GM12874 (cell line): ENCODE measurements around the gene CIB1.

ENCODE experiments used
- TF ChIP-seq, protein P1 (sequence below): IDR thresholded peaks from 2 replicates; pipeline ENCODE4 v1.5.1; 2011; ENCODE audit warnings: low read depth, mild to moderate bottlenecking, control low read depth, low read length, moderate library complexity; ENCODE audit not compliant: insufficient read depth

CIB1 gene

DNA sequence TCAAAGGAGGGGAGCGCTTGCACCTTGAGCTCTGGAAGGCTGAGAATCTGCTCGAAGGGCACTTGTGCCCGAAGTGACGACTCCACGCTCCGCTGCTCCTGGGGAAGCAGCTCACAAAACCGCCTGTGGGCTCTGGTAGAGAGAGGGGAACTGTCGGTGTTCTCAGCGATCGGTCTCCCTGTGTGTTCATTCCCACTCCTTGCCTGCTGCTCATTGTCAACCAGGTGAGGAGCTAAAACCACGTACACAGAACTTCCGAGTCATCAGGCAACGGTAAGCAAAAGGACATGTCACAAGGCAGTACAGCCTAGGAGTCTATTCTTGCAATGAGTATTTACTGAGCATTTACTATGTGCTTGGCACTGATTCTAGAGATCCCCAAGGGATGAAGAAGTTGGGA, 1.5 kb downstream of the CIB1 start:
- TF ChIP-seq, protein P1, sequence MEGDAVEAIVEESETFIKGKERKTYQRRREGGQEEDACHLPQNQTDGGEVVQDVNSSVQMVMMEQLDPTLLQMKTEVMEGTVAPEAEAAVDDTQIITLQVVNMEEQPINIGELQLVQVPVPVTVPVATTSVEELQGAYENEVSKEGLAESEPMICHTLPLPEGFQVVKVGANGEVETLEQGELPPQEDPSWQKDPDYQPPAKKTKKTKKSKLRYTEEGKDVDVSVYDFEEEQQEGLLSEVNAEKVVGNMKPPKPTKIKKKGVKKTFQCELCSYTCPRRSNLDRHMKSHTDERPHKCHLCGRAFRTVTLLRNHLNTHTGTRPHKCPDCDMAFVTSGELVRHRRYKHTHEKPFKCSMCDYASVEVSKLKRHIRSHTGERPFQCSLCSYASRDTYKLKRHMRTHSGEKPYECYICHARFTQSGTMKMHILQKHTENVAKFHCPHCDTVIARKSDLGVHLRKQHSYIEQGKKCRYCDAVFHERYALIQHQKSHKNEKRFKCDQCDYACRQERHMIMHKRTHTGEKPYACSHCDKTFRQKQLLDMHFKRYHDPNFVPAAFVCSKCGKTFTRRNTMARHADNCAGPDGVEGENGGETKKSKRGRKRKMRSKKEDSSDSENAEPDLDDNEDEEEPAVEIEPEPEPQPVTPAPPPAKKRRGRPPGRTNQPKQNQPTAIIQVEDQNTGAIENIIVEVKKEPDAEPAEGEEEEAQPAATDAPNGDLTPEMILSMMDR, result no peak

DNA sequence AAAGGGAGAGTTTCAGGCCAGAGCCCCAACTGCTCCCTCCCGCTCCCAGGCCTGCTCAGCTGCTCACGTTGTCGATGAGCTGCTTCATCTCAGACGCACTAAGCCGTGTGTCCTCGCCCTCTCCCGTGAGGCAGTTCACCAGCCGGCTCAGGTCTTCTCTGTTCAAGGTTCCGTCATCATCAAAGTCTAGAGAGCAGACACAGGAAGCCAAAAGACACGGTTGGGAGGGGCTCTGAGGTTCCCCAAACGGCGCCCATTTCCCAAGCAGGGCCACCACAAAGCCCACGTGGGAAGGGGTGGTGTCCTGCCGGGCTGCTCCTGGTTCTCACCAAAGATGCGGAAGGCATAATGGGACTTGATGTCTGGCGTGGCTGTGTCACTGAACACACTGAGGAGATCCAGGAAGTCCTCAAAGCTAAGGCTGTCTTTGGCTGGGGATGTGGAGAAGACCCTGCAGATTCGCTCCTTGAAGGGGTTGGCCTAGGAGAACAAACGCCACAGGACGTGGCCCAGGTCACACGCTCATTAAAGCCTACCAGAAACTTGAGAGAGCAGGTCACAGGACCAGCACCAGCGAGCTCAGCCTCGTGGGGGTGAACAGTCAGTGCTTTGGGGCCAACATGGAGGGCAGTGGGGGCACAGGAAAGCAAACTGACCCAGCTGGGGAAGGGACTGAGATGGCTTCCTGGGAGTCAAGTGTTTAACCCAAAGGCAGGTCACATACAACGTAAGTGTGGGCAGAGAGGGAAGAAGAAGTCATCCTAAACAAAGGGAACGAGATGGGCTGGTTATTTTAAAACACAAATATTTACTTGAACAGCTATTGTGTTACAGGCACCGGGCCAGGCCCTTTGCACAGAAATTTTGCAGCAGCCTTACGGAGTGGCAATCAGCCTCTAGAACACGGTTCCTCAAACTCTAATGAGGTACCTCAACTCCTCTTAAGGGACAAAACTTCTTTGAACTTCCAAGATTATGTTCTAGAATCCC, 2.4 kb downstream of the CIB1 start:
- TF ChIP-seq, protein P1, result no peak

GRCh38 chr15:90230610-90231009, 3.1 kb downstream of the CIB1 start:
- TF ChIP-seq, protein P1, result no peak

GRCh38 chr15:90230071-90230494, 3.7 kb downstream of the CIB1 start:
- TF ChIP-seq, protein P1, result no peak

GRCh38 chr15:90228960-90229359, 4.8 kb downstream of the CIB1 start:
- TF ChIP-seq, protein P1, result no peak

DNA sequence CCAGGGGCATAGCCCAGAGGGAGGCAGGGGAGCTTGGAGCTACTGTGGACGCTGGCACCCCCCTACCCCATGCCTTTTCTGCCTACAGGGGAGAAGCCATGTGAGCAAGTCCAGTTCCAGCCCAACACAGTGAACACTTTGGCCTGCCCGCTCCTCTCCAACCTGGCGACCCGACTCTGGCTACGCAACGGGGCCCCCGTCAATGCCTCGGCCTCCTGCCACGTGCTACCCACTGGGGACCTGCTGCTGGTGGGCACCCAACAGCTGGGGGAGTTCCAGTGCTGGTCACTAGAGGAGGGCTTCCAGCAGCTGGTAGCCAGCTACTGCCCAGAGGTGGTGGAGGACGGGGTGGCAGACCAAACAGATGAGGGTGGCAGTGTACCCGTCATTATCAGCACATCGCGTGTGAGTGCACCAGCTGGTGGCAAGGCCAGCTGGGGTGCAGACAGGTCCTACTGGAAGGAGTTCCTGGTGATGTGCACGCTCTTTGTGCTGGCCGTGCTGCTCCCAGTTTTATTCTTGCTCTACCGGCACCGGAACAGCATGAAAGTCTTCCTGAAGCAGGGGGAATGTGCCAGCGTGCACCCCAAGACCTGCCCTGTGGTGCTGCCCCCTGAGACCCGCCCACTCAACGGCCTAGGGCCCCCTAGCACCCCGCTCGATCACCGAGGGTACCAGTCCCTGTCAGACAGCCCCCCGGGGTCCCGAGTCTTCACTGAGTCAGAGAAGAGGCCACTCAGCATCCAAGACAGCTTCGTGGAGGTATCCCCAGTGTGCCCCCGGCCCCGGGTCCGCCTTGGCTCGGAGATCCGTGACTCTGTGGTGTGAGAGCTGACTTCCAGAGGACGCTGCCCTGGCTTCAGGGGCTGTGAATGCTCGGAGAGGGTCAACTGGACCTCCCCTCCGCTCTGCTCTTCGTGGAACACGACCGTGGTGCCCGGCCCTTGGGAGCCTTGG, 5.6 kb downstream of the CIB1 start:
- TF ChIP-seq, protein P1, result no peak

DNA sequence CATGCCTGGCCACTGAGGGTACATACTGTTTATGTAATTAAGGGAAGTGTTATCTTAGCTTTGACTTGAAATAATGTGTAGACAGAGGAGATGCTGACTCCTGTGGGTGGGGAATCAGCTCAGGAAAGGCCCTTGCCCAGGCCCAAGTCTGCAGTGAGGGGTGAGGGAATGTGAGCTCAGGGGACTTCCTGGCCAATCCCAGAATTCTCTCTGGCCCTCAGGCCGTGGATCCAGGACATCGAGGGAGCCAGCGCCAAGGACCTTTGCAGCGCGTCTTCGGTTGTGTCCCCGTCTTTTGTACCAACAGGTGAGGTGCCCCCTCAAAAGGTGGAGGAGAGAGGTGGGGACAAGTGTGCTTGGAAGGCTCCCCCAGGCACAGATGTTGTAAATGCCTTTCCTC, 6.4 kb downstream of the CIB1 start:
- TF ChIP-seq, protein P1, result no peak
